ENCODE results near the gene DFFA.
"Not testable (repeated sequence)": the region's sequence is repeated elsewhere in the genome, so short reads cannot be mapped to it uniquely, and the experiment has no call there.

Gene DFFA

GRCh38 chr1:10472220-10473144 is at the start of gene DFFA:
Gene DFFA, minus strand, starts transcription at chr1:10472529. Its CDS starts 71 bp downstream, at chr1:10472458.
- DNase-seq = peak; percentile 97

GRCh38 chr1:10521537-10522157 is 49.3 kb upstream of the DFFA start:
- DNase-seq = no peak

- DNase-seq = no peak
Observed at GRCh38 chr1:10520952-10521351, 48.6 kb upstream of the DFFA start.

- no peak for DNase-seq
Observed at GRCh38 chr1:10520497-10520896, 48.2 kb upstream of the DFFA start.

GRCh38 chr1:10519016-10519417 is 46.7 kb upstream of the DFFA start:
- no peak for DNase-seq

- DNase-seq = no peak
Observed at GRCh38 chr1:10517677-10517982, 45.3 kb upstream of the DFFA start.

GRCh38 chr1:10516925-10517676 is 44.8 kb upstream of the DFFA start:
- peak; percentile 44 for DNase-seq

- no peak for DNase-seq
Observed at GRCh38 chr1:10515976-10516750, 43.8 kb upstream of the DFFA start.

- DNase-seq = peak; percentile 12
Observed at GRCh38 chr1:10515301-10515975, 43.1 kb upstream of the DFFA start.

- DNase-seq = peak; percentile 53
Observed at GRCh38 chr1:10514490-10515235, 42.3 kb upstream of the DFFA start.

GRCh38 chr1:10513199-10513598 is 40.9 kb upstream of the DFFA start:
- DNase-seq = no peak

GRCh38 chr1:10511494-10511885 is 39.2 kb upstream of the DFFA start:
- no peak for DNase-seq

GRCh38 chr1:10510520-10511493 is 38.5 kb upstream of the DFFA start:
- DNase-seq = peak; percentile 89

- peak; percentile 7 for DNase-seq
Observed at GRCh38 chr1:10509809-10510509, 37.6 kb upstream of the DFFA start.

GRCh38 chr1:10508511-10508951 is 36.2 kb upstream of the DFFA start:
- no peak for DNase-seq

- DNase-seq = peak; percentile 77
Observed at GRCh38 chr1:10507111-10507879, 35.0 kb upstream of the DFFA start.

GRCh38 chr1:10506677-10507047 is 34.3 kb upstream of the DFFA start:
- DNase-seq = no peak

- DNase-seq = not testable (repeated sequence)
Observed at GRCh38 chr1:10506046-10506676, 33.8 kb upstream of the DFFA start.
